ENCODE measurements around the gene ARIH1. TPM values are rescaled to one million over a fixed set of nuclear protein-coding genes. Genes with fewer than 3 reads are reported as not detected.

Gene ARIH1
- total and polyA plus RNA-seq, 2 of the 8 experiments (the other 6 are each of a cell fraction or from before 2014, with no cell fraction given) = 32.7 to 179 TPM

- no peaks in the 10 kb centered on the region; a peak in 1 of 8 replicates for H3K36me3 ChIP-seq (ENCODE audit: control insufficient read depth in 2 of 4, insufficient read depth in 4 of 4, low read length in 3 of 4)
- DNase-seq (ENCODE audit: low read depth in 1 of 2, low spot score in 2 of 2) = no peak
- no peak overlapping the region for H3K14ac ChIP-seq (ENCODE audit: insufficient read length)
- H4K5ac ChIP-seq (ENCODE audit: insufficient read length, low read depth, low read length) = no peak overlapping the region
- H2BK12ac ChIP-seq (ENCODE audit: low read depth, low read length) = no peak overlapping the region
- no peak overlapping the region for H2AFZ ChIP-seq (ENCODE audit: low read length)
- POLR2A ChIA-PET (ENCODE audit: partially characterized antibody) = no interaction called here
- H3K27me3 ChIP-seq (replicated peaks in 1 of 4; ENCODE audit: control insufficient read depth in 3 of 4, extremely low read depth in 1 of 4, insufficient read depth in 3 of 4, low read length in 3 of 4) = no peaks in the 10 kb centered on the region
- H2BK5ac ChIP-seq (ENCODE audit: low read depth, low read length) = no peak overlapping the region
- no peaks in the 10 kb centered on the region for H3K4me1 ChIP-seq (replicated peaks in 1 of 4; ENCODE audit: control insufficient read depth in 3 of 4, insufficient read depth in 4 of 4, low read length in 3 of 4)
- H3K4me2 ChIP-seq (ENCODE audit: insufficient read depth in 1 of 2, low read depth in 2 of 2, low read length in 2 of 2) = no peak overlapping the region
- no peaks in the 10 kb centered on the region for H3K79me2 ChIP-seq (ENCODE audit: control insufficient read depth in 1 of 2, insufficient read depth in 2 of 2, low read length in 2 of 2)
- no peaks in the 10 kb centered on the region; the same call in 1 of the 2 replicates for H3K79me1 ChIP-seq (ENCODE audit: low read depth, low read length)
- H2BK15ac ChIP-seq (ENCODE audit: low read length) = no peak overlapping the region
- H2AK5ac ChIP-seq (ENCODE audit: low read depth, low read length) = no peak overlapping the region
- WGBS, 2 experiments (ENCODE audit: extremely low coverage in 1 of 2, insufficient coverage in 1 of 2, insufficient read length in 1 of 2, insufficient replicate concordance in 2 of 2, low coverage in 1 of 2, low lambda C conversion rate in 2 of 2, missing lambda C conversion rate in 1 of 2) = 89% methylated on average over 1 of the region's 1 CpG; no CpG with 5 or more reads in 1 of the 2 experiments
- H3K4me3 ChIP-seq (ENCODE audit: extremely low read depth in 1 of 4, insufficient read depth in 2 of 4, low read depth in 3 of 4, low read length in 4 of 4) = no peak overlapping the region
- TF ChIP-seq SIRT6 (IDR thresholded peaks at IDR 0.05; ENCODE audit: low read length) (no peak), POLR2AphosphoS5 (IDR thresholded peaks at IDR 0.05; ENCODE audit: low read depth, low read length) (no peak), GTF2F1 (IDR thresholded peaks at IDR 0.05; ENCODE audit: borderline replicate concordance, low read depth, low read length) (no peak), EGR1 (IDR thresholded peaks at IDR 0.05; ENCODE audit: borderline replicate concordance, low read depth, low read length) (no peak), JUND (IDR thresholded peaks at IDR 0.05; ENCODE audit: low read length) (no peak), RFX5 (IDR thresholded peaks at IDR 0.05; ENCODE audit: borderline replicate concordance, low read depth, low read length) (no peak), RBBP5 (IDR thresholded peaks at IDR 0.05; ENCODE audit: borderline replicate concordance, low read depth, low read length) (no peak), SP4 (IDR thresholded peaks at IDR 0.05; ENCODE audit: low read length) (no peak), NRF1 (IDR thresholded peaks at IDR 0.05; ENCODE audit: low read depth, low read length) (no peak), E2F6 (IDR thresholded peaks at IDR 0.05) (no peak), SIX5 (IDR thresholded peaks at IDR 0.05; ENCODE audit: low read depth, low read length) (no peak), CREB1 (IDR thresholded peaks at IDR 0.05) (no peak), SP1 (IDR thresholded peaks at IDR 0.05; ENCODE audit: low read depth, low read length) (no peak)
- no peak overlapping the region for H3K4ac ChIP-seq (replicated peaks; ENCODE audit: insufficient read length, low read depth, low read length)
- no peak overlapping the region for H2BK120ac ChIP-seq (replicated peaks; ENCODE audit: low read depth, low read length)
- FAIRE-seq = no peak
- no peaks in the 10 kb centered on the region for H3K9me3 ChIP-seq (ENCODE audit: insufficient read depth in 2 of 2, low read depth in 1 of 2, low read length in 1 of 2)
- H3K27ac ChIP-seq (ENCODE audit: low read depth, low read length) = no peak overlapping the region
- no peak overlapping the region for H3K23ac ChIP-seq (ENCODE audit: insufficient read length)
- H4K20me1 ChIP-seq (replicated peaks in 1 of 2; ENCODE audit: control insufficient read depth in 1 of 2, insufficient read depth in 2 of 2, low read length in 2 of 2) = peaks cover 0 to 1% of the 10 kb centered on the region in 2 experiments
- H2BK20ac ChIP-seq (ENCODE audit: low read length) = no peak overlapping the region
- no peak overlapping the region for H4K91ac ChIP-seq (replicated peaks; ENCODE audit: insufficient read length, low read length)
- no peak overlapping the region for H3K56ac ChIP-seq (replicated peaks; ENCODE audit: insufficient read length, low read depth, low read length)
- CTCF ChIA-PET (ENCODE audit: partially characterized antibody) = interaction anchor here (0.7 to 1.2 kb wide), 3 partner anchors 9 to 131 kb away, joined by 3 to 7 read pairs (median 3); no protein-coding TSS in a partner anchor
- no peak overlapping the region for H4K8ac ChIP-seq (ENCODE audit: extremely low read depth, insufficient read depth, low read length)
- H3K23me2 ChIP-seq (ENCODE audit: low read depth, low read length) = no peaks in the 10 kb centered on the region
- no peak overlapping the region for H3K18ac ChIP-seq (ENCODE audit: extremely low read depth, low read length)
- H3K9ac ChIP-seq (replicated peaks in 1 of 4; ENCODE audit: extremely low read depth in 1 of 4, low read depth in 3 of 4, low read length in 3 of 4) = no peak overlapping the region
These were observed 117.2 kb downstream of the ARIH1 start for GRCh38 chr15:72591361-72591760.
